HEK293T (cell line): ENCODE results near the gene ELF5.
A peak's percentile ranks its signal among the peaks of the same experiment; 100 is the strongest.

Experiments
- CTCF ChIA-PET: fragments of 350-600 bp; formaldehyde crosslinking; extraction: SDS; loops from one replicate; lab custom pipeline; 2021; ENCODE audit warnings: antibody characterized with exemption, inconsistent platforms; lab: Yijun Ruan, JAX
- POLR2A ChIA-PET: fragments of 350-600 bp; formaldehyde crosslinking; extraction: SDS; loops from one replicate; lab custom pipeline; 2020; ENCODE audit warnings: antibody characterized with exemption, inconsistent platforms; lab: Yijun Ruan, JAX
- DNase-seq: peaks from one replicate; pipeline ENCODE4 v3.0.0; 2012; ENCODE audit warnings: mixed read lengths; ENCODE audit errors: extremely low spot score
- ARNT ChIP-seq: fragments of 450-650 bp; IDR thresholded peaks from 2 replicates; pipeline ENCODE4 v1.6.1; 2017; ENCODE audit warnings: mild to moderate bottlenecking
- BHLHE40 ChIP-seq: fragments of 450-650 bp; IDR thresholded peaks from 2 replicates; pipeline ENCODE4 v1.6.1; 2016; ENCODE audit warnings: mild to moderate bottlenecking, moderate library complexity, borderline replicate concordance
- CTBP1 ChIP-seq: fragments of 450-650 bp; IDR thresholded peaks from 2 replicates; pipeline ENCODE4 v1.6.1; 2016; ENCODE audit warnings: borderline replicate concordance
- ELF4 ChIP-seq: fragments of 450-650 bp; IDR thresholded peaks from 2 replicates; pipeline ENCODE4 v1.6.1; 2017; ENCODE audit warnings: antibody characterized with exemption
- FOXA1 ChIP-seq: fragments of 450-650 bp; IDR thresholded peaks from 2 replicates; pipeline ENCODE4 v1.6.1; 2016; ENCODE audit warnings: mild to moderate bottlenecking
- FOXK2 ChIP-seq: fragments of 450-650 bp; IDR thresholded peaks from 2 replicates; pipeline ENCODE4 v1.6.1; 2016; ENCODE audit warnings: mild to moderate bottlenecking
- FOXM1 ChIP-seq: fragments of 450-650 bp; IDR thresholded peaks from 2 replicates; pipeline ENCODE4 v1.6.1; 2017; ENCODE audit warnings: mild to moderate bottlenecking, borderline replicate concordance
- HDGF ChIP-seq: fragments of 450-650 bp; IDR thresholded peaks from 2 replicates; pipeline ENCODE4 v1.6.1; 2017; ENCODE audit warnings: antibody characterized with exemption, borderline replicate concordance
- L3MBTL2 ChIP-seq: fragments of 450-650 bp; conservative IDR thresholded peaks from 2 replicates; pipeline ENCODE4 v1.6.1; 2016; ENCODE audit warnings: mild to moderate bottlenecking
- LEF1 ChIP-seq: fragments of 450-650 bp; IDR thresholded peaks from 2 replicates; pipeline ENCODE4 v1.6.1; 2017; ENCODE audit warnings: mild to moderate bottlenecking, borderline replicate concordance
- NFRKB ChIP-seq: fragments of 450-650 bp; IDR thresholded peaks from 2 replicates; pipeline ENCODE4 v1.6.1; 2016; ENCODE audit warnings: mild to moderate bottlenecking, moderate library complexity
- SP1 ChIP-seq: fragments of 450-650 bp; IDR thresholded peaks from 2 replicates; pipeline ENCODE4 v1.6.1; 2017
- SUZ12 ChIP-seq: fragments of 450-650 bp; IDR thresholded peaks from 2 replicates; pipeline ENCODE4 v1.6.1; 2016; ENCODE audit warnings: mild to moderate bottlenecking
- TARDBP ChIP-seq: fragments of 450-650 bp; IDR thresholded peaks from 2 replicates; pipeline ENCODE4 v1.6.1; 2016
- ZNF384 ChIP-seq: fragments of 450-650 bp; IDR thresholded peaks from 2 replicates; pipeline ENCODE4 v1.6.1; 2016
- TF ChIP-seq, protein P1 (sequence below): fragments of 450-650 bp; IDR thresholded peaks from 2 replicates; pipeline ENCODE4 v1.6.1; 2016

ELF5 gene

DNA sequence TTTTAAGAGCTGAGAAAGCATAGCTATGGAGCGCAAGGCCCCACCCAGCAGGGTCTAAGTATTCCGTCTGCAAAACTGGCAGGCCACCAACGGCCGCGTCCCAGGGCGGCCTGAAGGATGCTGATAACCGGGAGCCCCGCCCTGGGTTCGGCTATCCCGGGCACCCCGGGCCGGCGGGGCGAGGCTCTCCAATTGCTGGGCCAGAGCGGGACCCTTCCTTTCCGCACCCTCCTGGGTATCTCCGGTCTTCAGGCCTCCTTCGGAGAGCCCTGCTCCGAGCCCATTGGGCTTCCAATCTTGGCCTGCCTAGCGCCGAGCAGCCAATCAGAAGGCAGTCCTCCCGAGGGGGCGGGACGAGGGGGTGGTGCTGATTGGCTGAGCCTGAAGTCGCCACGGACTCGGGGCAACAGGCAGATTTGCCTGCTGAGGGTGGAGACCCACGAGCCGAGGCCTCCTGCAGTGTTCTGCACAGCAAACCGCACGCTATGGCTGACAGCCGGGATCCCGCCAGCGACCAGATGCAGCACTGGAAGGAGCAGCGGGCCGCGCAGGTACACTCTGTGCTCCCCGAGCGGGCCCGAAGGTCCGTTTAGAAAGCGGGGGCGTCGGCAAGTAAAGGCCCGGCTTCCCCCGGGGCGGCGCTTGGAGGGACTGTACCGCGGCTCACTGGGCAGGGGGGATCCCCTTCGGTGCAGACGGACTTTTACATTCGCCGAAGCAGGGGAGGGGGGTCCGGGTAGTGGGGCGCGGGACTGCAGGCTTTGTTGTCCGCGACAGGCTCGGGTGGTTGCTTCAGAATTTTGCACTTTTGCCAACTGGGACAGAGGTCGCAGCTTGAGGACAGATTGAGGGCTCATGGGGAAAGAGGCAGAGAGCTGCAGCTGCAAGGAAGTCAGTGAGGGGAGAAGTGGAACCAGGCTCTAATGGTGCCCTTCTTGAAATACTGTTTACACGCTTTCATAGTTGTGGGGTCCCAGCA is 74.8 kb downstream of the ELF5 start, which contains the start of gene CAT:
TSS of gene CAT (plus strand) at position 406 of the 979 bp plus-strand sequence. CDS start at position 486, 80 bp downstream.
- ChIA-PET POLR2A (interaction anchor here (0.6 to 1.5 kb wide), 5 partner anchors 9 to 197 kb away, joined by 3 to 9 read pairs (median 4); no protein-coding TSS in a partner anchor), CTCF (interaction anchor here (0.7 kb wide), 1 partner anchor 54 kb away, joined by 3 read pairs; no protein-coding TSS in a partner anchor)
- TF ChIP-seq L3MBTL2 (peak; percentile 82; the same call in 1 of the 2 replicates), TARDBP (no peak), BHLHE40 (no peak), ZNF384 (no peak), FOXM1 (no peak), SUZ12 (no peak), HDGF (no peak), NFRKB (no peak), LEF1 (no peak), ARNT (peak; percentile 65; the same call in 1 of the 2 replicates), SP1 (no peak), FOXA1 (no peak)
- TF ChIP-seq, protein P1, sequence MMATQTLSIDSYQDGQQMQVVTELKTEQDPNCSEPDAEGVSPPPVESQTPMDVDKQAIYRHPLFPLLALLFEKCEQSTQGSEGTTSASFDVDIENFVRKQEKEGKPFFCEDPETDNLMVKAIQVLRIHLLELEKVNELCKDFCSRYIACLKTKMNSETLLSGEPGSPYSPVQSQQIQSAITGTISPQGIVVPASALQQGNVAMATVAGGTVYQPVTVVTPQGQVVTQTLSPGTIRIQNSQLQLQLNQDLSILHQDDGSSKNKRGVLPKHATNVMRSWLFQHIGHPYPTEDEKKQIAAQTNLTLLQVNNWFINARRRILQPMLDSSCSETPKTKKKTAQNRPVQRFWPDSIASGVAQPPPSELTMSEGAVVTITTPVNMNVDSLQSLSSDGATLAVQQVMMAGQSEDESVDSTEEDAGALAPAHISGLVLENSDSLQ: peak; percentile 75
- peak; percentile 96 for DNase-seq

DNA sequence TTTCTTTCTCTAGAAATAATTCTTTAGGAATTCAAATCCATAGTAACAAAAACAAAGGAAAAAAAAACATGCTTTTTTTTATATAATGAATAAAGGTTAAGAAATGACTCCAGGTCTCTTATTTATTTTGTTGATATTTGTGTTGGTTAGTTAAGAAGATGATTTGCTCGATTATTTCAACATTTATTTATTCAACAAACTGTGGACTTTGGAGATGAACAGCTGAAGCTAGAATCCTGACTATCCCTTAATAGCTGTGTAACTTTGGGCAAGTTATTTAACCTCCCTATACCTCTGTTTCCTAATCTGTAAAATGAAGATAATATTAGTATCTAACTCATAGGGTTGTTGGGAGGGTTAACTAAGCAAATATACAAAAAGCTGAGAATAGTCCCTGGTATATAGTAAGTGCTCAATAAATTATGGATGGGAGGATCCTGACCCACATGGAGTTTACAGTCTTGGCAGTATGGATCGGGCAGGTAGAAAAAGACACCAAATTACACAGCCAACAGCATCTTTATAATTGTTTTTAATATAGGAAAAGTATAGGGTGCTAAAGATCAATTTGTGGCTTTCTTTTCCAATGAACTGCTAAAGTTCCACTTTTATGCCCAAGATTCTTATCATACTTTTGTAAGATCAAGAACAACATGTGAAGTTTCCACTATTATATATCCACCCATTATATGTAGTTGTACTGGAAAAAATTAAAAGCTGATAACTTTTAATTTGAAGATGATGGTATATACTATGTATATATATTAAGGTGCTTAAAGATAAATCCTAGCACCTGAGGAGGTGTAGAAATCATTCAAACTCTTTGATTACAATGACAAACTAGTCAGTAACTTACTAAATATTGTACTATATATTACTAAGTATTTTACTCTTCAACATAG is 76.1 kb downstream of the ELF5 start:
- CTCF ChIA-PET: no interaction called here
- TF ChIP-seq TARDBP (no peak), ARNT (no peak), ELF4 (no peak), SP1 (no peak), HDGF (no peak), FOXM1 (no peak), FOXK2 (no peak), CTBP1 (no peak), L3MBTL2 (no peak), LEF1 (no peak), BHLHE40 (no peak), SUZ12 (no peak), ZNF384 (no peak)
- POLR2A ChIA-PET: interaction anchor here (0.6 to 1.5 kb wide), 5 partner anchors 10 to 315 kb away, joined by 3 to 9 read pairs (median 4); no protein-coding TSS in a partner anchor
- DNase-seq: no peak

- POLR2A ChIA-PET: no interaction called here
- no peak for DNase-seq
- CTCF ChIA-PET: no interaction called here
- TF ChIP-seq FOXM1: no peak
- no peak for TF ChIP-seq SP1
- TF ChIP-seq HDGF: no peak
- TF ChIP-seq FOXK2: no peak
- no peak for TF ChIP-seq NFRKB
- TF ChIP-seq ELF4: no peak
- no peak for TF ChIP-seq SUZ12
- TF ChIP-seq, protein P1: no peak
- no peak for TF ChIP-seq TARDBP
- no peak for TF ChIP-seq LEF1
- no peak for TF ChIP-seq CTBP1
- no peak for TF ChIP-seq FOXA1
- no peak for TF ChIP-seq L3MBTL2
- no peak for TF ChIP-seq ARNT
- TF ChIP-seq ZNF384: no peak
- TF ChIP-seq BHLHE40: no peak
These were observed 79.7 kb downstream of the ELF5 start for GRCh38 chr11:34433899-34434298.

DNA sequence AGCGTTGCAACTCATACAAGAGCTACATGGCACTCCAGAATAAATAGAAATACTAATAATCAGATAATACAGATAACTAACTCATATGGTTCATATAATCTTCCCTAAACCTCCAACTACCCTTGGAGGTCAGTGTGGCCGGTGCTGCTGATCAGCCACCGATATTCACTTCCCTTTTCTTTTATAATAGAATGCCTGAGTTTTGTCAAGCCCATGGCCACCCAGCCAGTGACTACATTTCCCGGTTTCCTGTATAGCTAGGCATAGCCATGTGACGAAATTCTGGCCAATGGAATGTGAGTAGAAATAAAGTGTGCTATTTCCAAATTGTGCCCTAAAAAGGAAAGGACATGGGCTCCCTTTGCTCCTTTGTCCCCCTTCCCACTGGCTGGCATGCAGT is 80.8 kb downstream of the ELF5 start:
- CTCF ChIA-PET: interaction anchor here (0.5 to 1.1 kb wide), 2 partner anchors 253 to 456 kb away, joined by 3 read pairs; no protein-coding TSS in a partner anchor
- POLR2A ChIA-PET: no interaction called here
- DNase-seq: no peak
- TF ChIP-seq FOXA1 (no peak), TARDBP (no peak), SUZ12 (no peak), LEF1 (no peak), FOXM1 (no peak), BHLHE40 (no peak), ARNT (no peak), FOXK2 (no peak), ZNF384 (no peak), HDGF (no peak), L3MBTL2 (no peak), SP1 (no peak), NFRKB (no peak), CTBP1 (no peak), ELF4 (no peak)
- TF ChIP-seq, protein P1: no peak

DNA sequence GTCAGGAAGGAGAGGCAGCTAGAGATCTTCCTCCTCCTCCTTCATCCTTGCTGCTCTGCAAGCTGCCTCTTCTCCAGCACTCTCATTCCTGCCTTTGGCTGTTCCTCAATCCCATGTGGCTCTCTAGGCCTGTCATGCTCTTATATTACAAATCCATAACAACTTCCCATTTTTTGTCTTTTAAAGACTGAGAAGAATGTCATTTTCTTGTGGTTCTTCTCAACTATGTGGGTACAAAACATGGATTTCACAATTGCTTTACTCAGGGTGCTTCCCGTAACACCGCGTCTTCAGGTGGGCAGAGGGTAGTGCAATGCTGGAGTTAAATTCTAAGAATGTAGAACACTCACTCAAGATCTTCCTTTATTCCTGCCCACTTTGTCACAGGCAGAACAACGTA is 81.6 kb downstream of the ELF5 start:
- ChIA-PET POLR2A (no interaction called here), CTCF (interaction anchor here (0.7 kb wide), 1 partner anchor 1103 kb away, joined by 6 read pairs; no protein-coding TSS in a partner anchor)
- DNase-seq: no peak
- TF ChIP-seq TARDBP (no peak), FOXK2 (no peak), HDGF (no peak), BHLHE40 (no peak), ARNT (no peak), SUZ12 (no peak), ELF4 (no peak), ZNF384 (no peak), CTBP1 (no peak), LEF1 (no peak), FOXA1 (no peak), SP1 (no peak), FOXM1 (no peak)
- TF ChIP-seq, protein P1: no peak
